Caco-2 (cell line): Measurements from ENCODE around the gene KRTAP12-4. TPM values are rescaled to one million over a fixed set of nuclear protein-coding genes. Genes with fewer than 3 reads are reported as not detected.
"Not testable (repeated sequence)": the region's sequence is repeated elsewhere in the genome, so short reads cannot be mapped to it uniquely, and the experiment has no call there.

Experiments
- BruUV-seq: library from RNA; stranded (reverse); fragments of 400-500 nt; replicated peaks from 2 replicates; lab custom pipeline; 2021; lab: Mats Ljungman, UMichigan
- CTCF ChIA-PET: fragments of 300-600 bp; sonication (Branson Sonifier 250); formaldehyde crosslinking; loops from one replicate; lab custom pipeline; 2022; ENCODE audit warnings: antibody characterized with exemption; lab: Charles Lee
- POLR2A ChIA-PET: fragments of 300-600 bp; sonication (Branson Sonifier 250); formaldehyde crosslinking; loops from one replicate; lab custom pipeline; 2022; ENCODE audit warnings: antibody characterized with exemption; lab: Charles Lee
- DNase-seq, 2 experiments: peaks; one replicate each; pipeline versions ENCODE4 v3.0.0 to v3.0.0-alpha.2; 2020 to 2022
- H3K27me3 ChIP-seq: replicated peaks from 2 replicates; pipeline ENCODE4 v1.6.0; 2011; ENCODE audit warnings: low read length; ENCODE audit not compliant: control insufficient read depth, insufficient read depth
- H3K36me3 ChIP-seq: 2 replicates; pipeline ENCODE4 v1.5.1; 2011; ENCODE audit warnings: low read length; ENCODE audit not compliant: control insufficient read depth, insufficient read depth
- H3K4me1 ChIP-seq: fragments of 250-450 bp; sonication (Bioruptor Pico); 2 replicates; pipeline ENCODE4 v1.5.1; 2020; ENCODE audit warnings: mild to moderate bottlenecking
- H3K4me3 ChIP-seq: 2 replicates; pipeline ENCODE4 v1.5.1; 2011; ENCODE audit warnings: low read depth, mild to moderate bottlenecking, control low read depth, low read length
- H3K9me3 ChIP-seq: fragments of 250-450 bp; sonication (Bioruptor Pico); 2 replicates; pipeline ENCODE4 v1.5.1; 2020; ENCODE audit warnings: mild to moderate bottlenecking, moderate library complexity
- H3K27ac Mint-ChIP-seq: one replicate; pipeline ENCODE4 v1.8.0; 2022; ENCODE audit warnings: mixed read lengths; ENCODE audit not compliant: unreplicated experiment
- H3K27me3 Mint-ChIP-seq: one replicate; pipeline ENCODE4 v1.8.0; 2022; ENCODE audit warnings: mixed read lengths; ENCODE audit not compliant: insufficient read depth, unreplicated experiment
- H3K36me3 Mint-ChIP-seq: one replicate; pipeline ENCODE4 v1.8.0; 2022; ENCODE audit warnings: mild to moderate bottlenecking, mixed read lengths; ENCODE audit not compliant: insufficient read depth, unreplicated experiment
- H3K4me1 Mint-ChIP-seq: one replicate; pipeline ENCODE4 v1.8.0; 2022; ENCODE audit warnings: low read depth, mixed read lengths; ENCODE audit not compliant: unreplicated experiment
- H3K4me3 Mint-ChIP-seq: one replicate; pipeline ENCODE4 v1.8.0; 2022; ENCODE audit warnings: mild to moderate bottlenecking, moderate library complexity, mixed read lengths; ENCODE audit not compliant: unreplicated experiment
- H3K9me3 Mint-ChIP-seq: one replicate; pipeline ENCODE4 v1.8.0; 2022; ENCODE audit warnings: mixed read lengths; ENCODE audit not compliant: unreplicated experiment
- CTCF ChIP-seq, 2 experiments: fragments of 200-600 bp in 1 of 2; IDR thresholded peaks; 1 replicate in 1 of 2; 2 replicates in 1 of 2; pipeline versions ENCODE4 v1.5.1 to v1.8.0; 2011 to 2022; ENCODE audit warnings: antibody characterized with exemption in 1 of 2, control low read depth in 1 of 2, inconsistent platforms in 1 of 2, low read depth in 1 of 2, low read length in 1 of 2, mild to moderate bottlenecking in 1 of 2, moderate library complexity in 1 of 2; ENCODE audit not compliant: insufficient read depth in 1 of 2, severe bottlenecking in 1 of 2, unreplicated experiment in 1 of 2
- intact Hi-C: fragments of 100-400 bp; cut with micrococcal nuclease; formaldehyde crosslinking; loops from one replicate; pipeline ENCODE4 v1.10.0; 2022; ENCODE audit not compliant: unreplicated experiment
- total RNA-seq: library from RNA; stranded (reverse); gene quantifications from 2 replicates; pipeline ENCODE4 v1.2.3, GENCODE V29; 2022

KRTAP12-4 gene
- total RNA-seq, 1 experiment from 2014 or later = not detected

GRCh38 chr21:44648557-44649311 is 5.7 kb downstream of the KRTAP12-4 start:
- Mint-ChIP-seq H3K36me3 (no peaks in the 10 kb centered on the region), H3K27me3 (no peaks in the 10 kb centered on the region), H3K4me3 (no peak overlapping the region), H3K4me1 (no peaks in the 10 kb centered on the region), H3K9me3 (peaks cover 23% of the 10 kb centered on the region), H3K27ac (no peak overlapping the region)
- no peak for DNase-seq
- no peak for TF ChIP-seq CTCF (IDR thresholded peaks at IDR 0.05; ENCODE audit: insufficient read depth in 1 of 2, low read depth in 1 of 2, low read length in 1 of 2, severe bottlenecking in 1 of 2, unreplicated experiment in 1 of 2)
- ChIA-PET CTCF (interaction anchor here (0.6 kb wide), 1 partner anchor 316 kb away, joined by 3 read pairs; no protein-coding TSS in a partner anchor), POLR2A (no interaction called here)
- no TSS peak for BruUV-seq
- H3K27me3 ChIP-seq = no peaks in the 10 kb centered on the region
- intact Hi-C loops = no loop called here
- H3K36me3 ChIP-seq = no peaks in the 10 kb centered on the region
- H3K4me3 ChIP-seq = no peak overlapping the region
- no peaks in the 10 kb centered on the region for H3K4me1 ChIP-seq
- peaks cover 13% of the 10 kb centered on the region for H3K9me3 ChIP-seq

DNA sequence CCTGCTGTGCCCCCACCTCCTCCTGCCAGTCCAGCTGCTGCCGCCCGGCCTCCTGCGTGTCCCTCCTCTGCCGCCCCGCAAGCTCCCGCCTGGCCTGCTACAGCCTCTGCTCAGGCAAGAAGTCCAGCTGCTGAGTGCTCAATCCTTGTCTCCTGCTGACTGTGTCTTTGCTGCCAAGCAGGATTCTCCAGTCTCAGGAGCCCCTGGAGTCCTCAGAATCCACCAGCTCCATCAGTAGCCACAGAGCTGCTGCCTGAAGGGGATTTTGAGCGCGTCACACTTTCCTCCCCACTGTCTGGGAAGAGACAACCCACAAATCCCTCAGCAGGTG is 7.3 kb downstream of the KRTAP12-4 start:
- peaks cover 13% of the 10 kb centered on the region for H3K9me3 ChIP-seq
- H3K4me3 Mint-ChIP-seq = no peak overlapping the region
- POLR2A ChIA-PET = no interaction called here

GRCh38 chr21:44646366-44647221 is 7.9 kb downstream of the KRTAP12-4 start, which contains the start of gene KRTAP10-11:
Gene KRTAP10-11, plus strand, starts transcription at chr21:44646414. Its CDS starts 45 bp downstream, at chr21:44646459.
- H3K27me3 ChIP-seq, H3K27ac Mint-ChIP-seq, intact Hi-C loops, CTCF ChIA-PET, H3K4me1 Mint-ChIP-seq, POLR2A ChIA-PET, H3K4me3 ChIP-seq, H3K36me3 ChIP-seq, BruUV-seq, H3K4me3 Mint-ChIP-seq, DNase-seq, H3K36me3 Mint-ChIP-seq, H3K4me1 ChIP-seq, H3K27me3 Mint-ChIP-seq: not testable (repeated sequence)
- peaks cover 45% of the 10 kb centered on the region for H3K9me3 Mint-ChIP-seq
- peaks cover 13% of the 10 kb centered on the region for H3K9me3 ChIP-seq

More for the DNA sequence above, 7.3 kb downstream of the KRTAP12-4 start:
- Mint-ChIP-seq H3K4me1 (no peaks in the 10 kb centered on the region), H3K9me3 (peaks cover 39% of the 10 kb centered on the region), H3K27me3 (peaks cover 2% of the 10 kb centered on the region), H3K27ac (no peak overlapping the region), H3K36me3 (no peaks in the 10 kb centered on the region)
- no peak for DNase-seq
- Histone ChIP-seq H3K4me3 (no peak overlapping the region), H3K4me1 (no peaks in the 10 kb centered on the region), H3K36me3 (no peaks in the 10 kb centered on the region), H3K27me3 (no peaks in the 10 kb centered on the region)
- intact Hi-C loops = no loop called here
- no TSS peak for BruUV-seq
- CTCF ChIA-PET = no interaction called here
- TF ChIP-seq CTCF (IDR thresholded peaks at IDR 0.05; ENCODE audit: insufficient read depth in 1 of 2, low read depth in 1 of 2, low read length in 1 of 2, severe bottlenecking in 1 of 2, unreplicated experiment in 1 of 2) = no peak
